ENCODE data around the gene POLR1E. TPM values are rescaled to one million over a fixed set of nuclear protein-coding genes. Genes with fewer than 3 reads are reported as not detected.

POLR1E gene
- total and polyA plus RNA-seq, 10 of the 15 experiments (the other 5 are each of a cell fraction or from before 2014, with no cell fraction given), result 13.7 to 71.3 (median 50.4) TPM

DNA sequence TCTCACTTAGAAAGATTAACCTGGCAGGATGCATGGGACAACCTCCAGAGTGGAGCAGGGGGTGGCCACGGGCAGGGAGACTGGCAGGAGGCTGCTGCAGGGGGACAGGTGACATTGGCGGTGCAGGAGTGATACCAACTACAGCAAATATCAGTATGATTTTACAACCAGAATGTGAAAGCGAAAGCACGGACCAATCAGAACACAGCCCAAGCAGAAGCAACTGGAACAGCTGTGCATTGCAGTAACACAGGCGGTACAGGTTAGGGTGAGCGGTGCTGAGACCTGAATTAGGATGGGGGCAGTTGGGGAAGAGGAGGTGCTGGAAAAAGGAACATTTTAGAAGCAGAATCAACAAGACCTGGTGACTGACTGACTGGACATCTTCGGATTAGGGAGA is 29.3 kb downstream of the POLR1E start:
- SMC1A ChIA-PET (ENCODE audit: uncharacterized antibody, unreplicated experiment), result no interaction called here
- CTCF ChIA-PET, result no interaction called here
- Histone ChIP-seq H3K4me3 (no peak overlapping the region), H4K20me1 (ENCODE audit: control insufficient read depth, insufficient read depth) (no peaks in the 10 kb centered on the region), H3K79me2 (ENCODE audit: control insufficient read depth, insufficient read depth, low read length) (no peaks in the 10 kb centered on the region), H3K4me1 (ENCODE audit: control insufficient read depth, insufficient read depth, low read length) (no peaks in the 10 kb centered on the region), H3K9ac (ENCODE audit: control insufficient read depth, insufficient read depth, low read length) (no peak overlapping the region), H3K27ac (ENCODE audit: control insufficient read depth, insufficient read depth) (no peak overlapping the region), H3K36me3 (ENCODE audit: control insufficient read depth in 2 of 2, insufficient read depth in 2 of 2, low read length in 1 of 2) (no peaks in the 10 kb centered on the region; a peak in 2 of 4 replicates), H3K27me3 (replicated peaks in 1 of 2; ENCODE audit: control insufficient read depth in 2 of 2, insufficient read depth in 2 of 2, low read length in 1 of 2) (no peaks in the 10 kb centered on the region), H3K9me3 (replicated peaks; ENCODE audit: control insufficient read depth, insufficient read depth, low read length) (no peaks in the 10 kb centered on the region), H2AFZ (ENCODE audit: control insufficient read depth, low read depth, low read length) (no peak overlapping the region), H3K4me2 (ENCODE audit: control insufficient read depth, insufficient read depth) (no peak overlapping the region)
- DNase-seq (ENCODE audit: low read depth, low spot score), result no peak
- 98% methylated on average over 7 of the region's 7 CpGs for WGBS (ENCODE audit: insufficient coverage, insufficient replicate concordance, low lambda C conversion rate, missing lambda C conversion rate)
- intact Hi-C loops (cut with micrococcal nuclease; ENCODE audit: unreplicated experiment), result no loop called here
- no peak for FAIRE-seq
- RAD21 ChIA-PET (ENCODE audit: unreplicated experiment), result interaction anchor here (1.2 kb wide), 1 partner anchor 77 kb away, joined by 3 read pairs; the partner anchor contains the start of gene TOMM5
- no TSS peak for BruUV-seq (replicated peaks)
- POLR2A ChIA-PET, result no interaction called here
- no peak for ATAC-seq
- in situ Hi-C loops (cut with MboI), result no loop called here
- TF ChIP-seq EZH2 (IDR thresholded peaks at IDR 0.05; ENCODE audit: borderline replicate concordance, control insufficient read depth, low read depth, low read length), result no peak
- no peak for TF ChIP-seq HDAC6 (IDR thresholded peaks at IDR 0.05; ENCODE audit: unreplicated experiment)
- TF ChIP-seq ZSCAN29 (IDR thresholded peaks at IDR 0.05), result no peak
- TF ChIP-seq, protein P1, sequence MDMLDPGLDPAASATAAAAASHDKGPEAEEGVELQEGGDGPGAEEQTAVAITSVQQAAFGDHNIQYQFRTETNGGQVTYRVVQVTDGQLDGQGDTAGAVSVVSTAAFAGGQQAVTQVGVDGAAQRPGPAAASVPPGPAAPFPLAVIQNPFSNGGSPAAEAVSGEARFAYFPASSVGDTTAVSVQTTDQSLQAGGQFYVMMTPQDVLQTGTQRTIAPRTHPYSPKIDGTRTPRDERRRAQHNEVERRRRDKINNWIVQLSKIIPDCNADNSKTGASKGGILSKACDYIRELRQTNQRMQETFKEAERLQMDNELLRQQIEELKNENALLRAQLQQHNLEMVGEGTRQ (IDR thresholded peaks at IDR 0.05; ENCODE audit: borderline replicate concordance, low read depth, low read length), result no peak
- no peak for TF ChIP-seq EGR1 (IDR thresholded peaks at IDR 0.05; ENCODE audit: borderline replicate concordance in 1 of 2, low read depth in 2 of 2, low read length in 2 of 2)
- TF ChIP-seq, protein P2, sequence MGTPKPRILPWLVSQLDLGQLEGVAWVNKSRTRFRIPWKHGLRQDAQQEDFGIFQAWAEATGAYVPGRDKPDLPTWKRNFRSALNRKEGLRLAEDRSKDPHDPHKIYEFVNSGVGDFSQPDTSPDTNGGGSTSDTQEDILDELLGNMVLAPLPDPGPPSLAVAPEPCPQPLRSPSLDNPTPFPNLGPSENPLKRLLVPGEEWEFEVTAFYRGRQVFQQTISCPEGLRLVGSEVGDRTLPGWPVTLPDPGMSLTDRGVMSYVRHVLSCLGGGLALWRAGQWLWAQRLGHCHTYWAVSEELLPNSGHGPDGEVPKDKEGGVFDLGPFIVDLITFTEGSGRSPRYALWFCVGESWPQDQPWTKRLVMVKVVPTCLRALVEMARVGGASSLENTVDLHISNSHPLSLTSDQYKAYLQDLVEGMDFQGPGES (IDR thresholded peaks at IDR 0.05), result no peak
- TF ChIP-seq, protein P3, sequence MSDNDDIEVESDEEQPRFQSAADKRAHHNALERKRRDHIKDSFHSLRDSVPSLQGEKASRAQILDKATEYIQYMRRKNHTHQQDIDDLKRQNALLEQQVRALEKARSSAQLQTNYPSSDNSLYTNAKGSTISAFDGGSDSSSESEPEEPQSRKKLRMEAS (IDR thresholded peaks at IDR 0.05; ENCODE audit: low read depth, low read length), result no peak
- no peak for TF ChIP-seq TAF1 (IDR thresholded peaks at IDR 0.05; ENCODE audit: borderline replicate concordance, low read depth, low read length)
- TF ChIP-seq, protein P4, sequence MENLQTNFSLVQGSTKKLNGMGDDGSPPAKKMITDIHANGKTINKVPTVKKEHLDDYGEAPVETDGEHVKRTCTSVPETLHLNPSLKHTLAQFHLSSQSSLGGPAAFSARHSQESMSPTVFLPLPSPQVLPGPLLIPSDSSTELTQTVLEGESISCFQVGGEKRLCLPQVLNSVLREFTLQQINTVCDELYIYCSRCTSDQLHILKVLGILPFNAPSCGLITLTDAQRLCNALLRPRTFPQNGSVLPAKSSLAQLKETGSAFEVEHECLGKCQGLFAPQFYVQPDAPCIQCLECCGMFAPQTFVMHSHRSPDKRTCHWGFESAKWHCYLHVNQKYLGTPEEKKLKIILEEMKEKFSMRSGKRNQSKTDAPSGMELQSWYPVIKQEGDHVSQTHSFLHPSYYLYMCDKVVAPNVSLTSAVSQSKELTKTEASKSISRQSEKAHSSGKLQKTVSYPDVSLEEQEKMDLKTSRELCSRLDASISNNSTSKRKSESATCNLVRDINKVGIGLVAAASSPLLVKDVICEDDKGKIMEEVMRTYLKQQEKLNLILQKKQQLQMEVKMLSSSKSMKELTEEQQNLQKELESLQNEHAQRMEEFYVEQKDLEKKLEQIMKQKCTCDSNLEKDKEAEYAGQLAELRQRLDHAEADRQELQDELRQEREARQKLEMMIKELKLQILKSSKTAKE (IDR thresholded peaks at IDR 0.05; ENCODE audit: low read depth, poor library complexity, severe bottlenecking), result no peak
- no peak for TF ChIP-seq CREM (IDR thresholded peaks at IDR 0.05; ENCODE audit: low read depth)
- TF ChIP-seq, protein P5, sequence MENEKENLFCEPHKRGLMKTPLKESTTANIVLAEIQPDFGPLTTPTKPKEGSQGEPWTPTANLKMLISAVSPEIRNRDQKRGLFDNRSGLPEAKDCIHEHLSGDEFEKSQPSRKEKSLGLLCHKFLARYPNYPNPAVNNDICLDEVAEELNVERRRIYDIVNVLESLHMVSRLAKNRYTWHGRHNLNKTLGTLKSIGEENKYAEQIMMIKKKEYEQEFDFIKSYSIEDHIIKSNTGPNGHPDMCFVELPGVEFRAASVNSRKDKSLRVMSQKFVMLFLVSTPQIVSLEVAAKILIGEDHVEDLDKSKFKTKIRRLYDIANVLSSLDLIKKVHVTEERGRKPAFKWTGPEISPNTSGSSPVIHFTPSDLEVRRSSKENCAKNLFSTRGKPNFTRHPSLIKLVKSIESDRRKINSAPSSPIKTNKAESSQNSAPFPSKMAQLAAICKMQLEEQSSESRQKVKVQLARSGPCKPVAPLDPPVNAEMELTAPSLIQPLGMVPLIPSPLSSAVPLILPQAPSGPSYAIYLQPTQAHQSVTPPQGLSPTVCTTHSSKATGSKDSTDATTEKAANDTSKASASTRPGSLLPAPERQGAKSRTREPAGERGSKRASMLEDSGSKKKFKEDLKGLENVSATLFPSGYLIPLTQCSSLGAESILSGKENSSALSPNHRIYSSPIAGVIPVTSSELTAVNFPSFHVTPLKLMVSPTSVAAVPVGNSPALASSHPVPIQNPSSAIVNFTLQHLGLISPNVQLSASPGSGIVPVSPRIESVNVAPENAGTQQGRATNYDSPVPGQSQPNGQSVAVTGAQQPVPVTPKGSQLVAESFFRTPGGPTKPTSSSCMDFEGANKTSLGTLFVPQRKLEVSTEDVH (IDR thresholded peaks at IDR 0.05; ENCODE audit: low read depth, partially characterized antibody), result no peak
- TF ChIP-seq KDM1A (IDR thresholded peaks at IDR 0.05; ENCODE audit: borderline replicate concordance), result no peak

Measured in GM12878 (cell line).